ENCODE measurements around the gene HMGN2.
A peak's percentile ranks its signal among the peaks of the same experiment; 100 is the strongest.

Gene HMGN2

GRCh38 chr1:26432793-26433192 is 39.4 kb upstream of the HMGN2 start:
- H3F3A ChIP-seq (ENCODE audit: insufficient read depth) = peaks cover 11% of the 10 kb centered on the region
- H3K36me3 ChIP-seq (ENCODE audit: low read length) = no peaks in the 10 kb centered on the region
- peak overlapping the region; percentile 90 for H3K4me2 ChIP-seq (ENCODE audit: low read depth, low read length, poor library complexity, severe bottlenecking)
- no peak overlapping the region; the same call in 1 of the 2 replicates for H3K27ac ChIP-seq (ENCODE audit: low read depth, low read length)
- H3K4me3 ChIP-seq (ENCODE audit: insufficient read depth, low read length, poor library complexity, severe bottlenecking) = peak overlapping the region; percentile 88
- no peaks in the 10 kb centered on the region for H3K9me3 ChIP-seq (ENCODE audit: insufficient read depth, low read length)
- no peaks in the 10 kb centered on the region for H3K9me2 ChIP-seq (replicated peaks; ENCODE audit: insufficient read depth, low read length)
- no peaks in the 10 kb centered on the region for H3K27me3 ChIP-seq (ENCODE audit: low read length)
- no peaks in the 10 kb centered on the region for H4K20me1 ChIP-seq (ENCODE audit: low read depth, low read length)
- H3K9ac ChIP-seq (ENCODE audit: low read length) = peak overlapping the region; percentile 73
- H3K79me2 ChIP-seq (ENCODE audit: insufficient read depth, low read length) = peaks cover 12% of the 10 kb centered on the region; the same call in 1 of the 2 replicates
- no peak for TF ChIP-seq CTCF (IDR thresholded peaks at IDR 0.05; ENCODE audit: insufficient read depth, low read length, poor library complexity, severe bottlenecking)
- no peak for TF ChIP-seq EZH2phosphoT487 (conservative IDR thresholded peaks at IDR 0.05; ENCODE audit: low read length)
- no peak overlapping the region for H2AFZ ChIP-seq (ENCODE audit: low read depth, low read length, severe bottlenecking)

GRCh38 chr1:26434161-26434752 is 38.0 kb upstream of the HMGN2 start:
- Histone ChIP-seq H3K4me2 (ENCODE audit: low read depth, low read length, poor library complexity, severe bottlenecking) (peak overlapping the region; percentile 90), H4K20me1 (ENCODE audit: low read depth, low read length) (no peaks in the 10 kb centered on the region), H3F3A (ENCODE audit: insufficient read depth) (peaks cover 11% of the 10 kb centered on the region), H3K36me3 (ENCODE audit: low read length) (peaks cover 4% of the 10 kb centered on the region; the same call in 1 of the 2 replicates), H3K27ac (ENCODE audit: low read depth, low read length) (no peak overlapping the region), H3K9me2 (replicated peaks; ENCODE audit: insufficient read depth, low read length) (no peaks in the 10 kb centered on the region), H3K4me3 (ENCODE audit: insufficient read depth, low read length, poor library complexity, severe bottlenecking) (no peak overlapping the region), H3K79me2 (ENCODE audit: insufficient read depth, low read length) (peaks cover 12% of the 10 kb centered on the region; the same call in 1 of the 2 replicates), H3K9me3 (ENCODE audit: insufficient read depth, low read length) (no peaks in the 10 kb centered on the region), H2AFZ (ENCODE audit: low read depth, low read length, severe bottlenecking) (no peak overlapping the region), H3K9ac (ENCODE audit: low read length) (no peak overlapping the region), H3K27me3 (ENCODE audit: low read length) (no peaks in the 10 kb centered on the region)
- no peak for TF ChIP-seq EZH2phosphoT487 (conservative IDR thresholded peaks at IDR 0.05; ENCODE audit: low read length)
- no peak for TF ChIP-seq CTCF (IDR thresholded peaks at IDR 0.05; ENCODE audit: insufficient read depth, low read length, poor library complexity, severe bottlenecking)

- Histone ChIP-seq H3K4me3 (ENCODE audit: insufficient read depth, low read length, poor library complexity, severe bottlenecking) (no peak overlapping the region), H3K27me3 (ENCODE audit: low read length) (no peaks in the 10 kb centered on the region), H3K27ac (ENCODE audit: low read depth, low read length) (no peak overlapping the region), H3K36me3 (ENCODE audit: low read length) (peaks cover 12% of the 10 kb centered on the region; the same call in 1 of the 2 replicates), H3K9ac (ENCODE audit: low read length) (no peak overlapping the region), H4K20me1 (ENCODE audit: low read depth, low read length) (no peaks in the 10 kb centered on the region), H2AFZ (ENCODE audit: low read depth, low read length, severe bottlenecking) (no peak overlapping the region), H3K9me3 (ENCODE audit: insufficient read depth, low read length) (no peaks in the 10 kb centered on the region), H3F3A (ENCODE audit: insufficient read depth) (no peaks in the 10 kb centered on the region), H3K4me2 (ENCODE audit: low read depth, low read length, poor library complexity, severe bottlenecking) (no peak overlapping the region), H3K9me2 (replicated peaks; ENCODE audit: insufficient read depth, low read length) (no peaks in the 10 kb centered on the region), H3K79me2 (ENCODE audit: insufficient read depth, low read length) (peaks cover 4% of the 10 kb centered on the region; the same call in 1 of the 2 replicates)
- TF ChIP-seq EZH2phosphoT487 (conservative IDR thresholded peaks at IDR 0.05; ENCODE audit: low read length) (no peak), CTCF (IDR thresholded peaks at IDR 0.05; ENCODE audit: insufficient read depth, low read length, poor library complexity, severe bottlenecking) (no peak)
Observed at GRCh38 chr1:26438041-26438440, 34.2 kb upstream of the HMGN2 start.

Measured in SU-DHL-6 (cell line).